Measurements from ENCODE around the gene GRIPAP1.

GRCh38 chrX:48999030-48999429 is 3.0 kb downstream of the GRIPAP1 start:
- TF ChIP-seq CTCF (IDR thresholded peaks at IDR 0.05; ENCODE audit: insufficient read depth, low read depth, low read length) (no peak), EZH2 (IDR thresholded peaks at IDR 0.05; ENCODE audit: insufficient read depth, low read length) (no peak)

All from astrocyte (in vitro differentiated cells and primary cell).